Activated CD8-positive, alpha-beta T cell treated with anti-CD3 and anti-CD28 coated beads for 36 hours (primary cell): Measurements from ENCODE around the gene REXO1. TPM values are rescaled to one million over a fixed set of nuclear protein-coding genes. Genes with fewer than 3 reads are reported as not detected.

Experiments used
- ATAC-seq: fragments of 200-7000 bp; cut with Tn5 transposase; one replicate; pipeline ENCODE4 v1.10.0; 2021; ENCODE audit warnings: mild to moderate bottlenecking, moderate library complexity
- CTCF ChIA-PET: fragments of 350-600 bp; sonication (Branson Sonifier 250); formaldehyde crosslinking; loops from one replicate; lab custom pipeline; 2021; ENCODE audit warnings: antibody characterized with exemption; lab: Charles Lee
- POLR2A ChIA-PET: fragments of 350-600 bp; sonication (Branson Sonifier 250); formaldehyde crosslinking; loops from one replicate; lab custom pipeline; 2021; ENCODE audit warnings: antibody characterized with exemption; lab: Charles Lee
- DNase-seq: peaks from one replicate; pipeline ENCODE4 v3.0.0-alpha.2; 2020
- H3K27ac Mint-ChIP-seq: one replicate; pipeline ENCODE4 v1.8.0; 2021; ENCODE audit warnings: mild to moderate bottlenecking, mixed read lengths
- H3K27me3 Mint-ChIP-seq: one replicate; pipeline ENCODE4 v1.8.0; 2021; ENCODE audit warnings: mixed read lengths
- H3K36me3 Mint-ChIP-seq: one replicate; pipeline ENCODE4 v1.8.0; 2021; ENCODE audit warnings: low read depth, mixed read lengths
- H3K4me1 Mint-ChIP-seq: one replicate; pipeline ENCODE4 v1.8.0; 2021; ENCODE audit warnings: low read depth, mixed read lengths
- H3K4me3 Mint-ChIP-seq: one replicate; pipeline ENCODE4 v1.8.0; 2021; ENCODE audit warnings: mild to moderate bottlenecking, moderate library complexity, mixed read lengths
- H3K9me3 Mint-ChIP-seq: one replicate; pipeline ENCODE4 v1.8.0; 2021; ENCODE audit warnings: mixed read lengths
- CTCF ChIP-seq: fragments of 200-600 bp; IDR thresholded peaks from one replicate; pipeline ENCODE4 v1.8.0; 2022; ENCODE audit warnings: antibody characterized with exemption, mild to moderate bottlenecking
- intact Hi-C: fragments of 100-400 bp; cut with micrococcal nuclease; formaldehyde crosslinking; loops from one replicate; pipeline ENCODE4 v1.10.0; 2022
- total RNA-seq, 2 experiments: library from RNA; stranded (reverse); gene quantifications; one replicate each; pipeline ENCODE4 v1.2.3, GENCODE V29; 2021

Gene REXO1
- total RNA-seq, 2 experiments from 2014 or later: 43.4 to 46.8 TPM

GRCh38 chr19:1775951-1776605, 72.2 kb downstream of the REXO1 start:
- DNase-seq (no peak), ATAC-seq (no peak)
- Mint-ChIP-seq H3K36me3 (no peaks in the 10 kb centered on the region), H3K27me3 (peaks cover 59% of the 10 kb centered on the region), H3K4me3 (no peak overlapping the region), H3K9me3 (peaks cover 4% of the 10 kb centered on the region), H3K27ac (no peak overlapping the region), H3K4me1 (peaks cover 2% of the 10 kb centered on the region)
- no peak for TF ChIP-seq CTCF
- ChIA-PET POLR2A (no interaction called here), CTCF (interaction anchor here (1.5 kb wide), 1 partner anchor 73 kb away, joined by 4 read pairs; the partner anchor contains the start of gene REXO1)
- intact Hi-C loops: no loop called here

- peaks cover 58% of the 10 kb centered on the region for H3K27me3 Mint-ChIP-seq
- POLR2A ChIA-PET: no interaction called here
These were observed 73.1 kb downstream of the REXO1 start for GRCh38 chr19:1774989-1775772.

GRCh38 chr19:1773184-1773583, 75.1 kb downstream of the REXO1 start:
- Mint-ChIP-seq H3K9me3 (peaks cover 14% of the 10 kb centered on the region), H3K27ac (no peak overlapping the region), H3K27me3 (peaks cover 57% of the 10 kb centered on the region), H3K4me3 (no peak overlapping the region), H3K4me1 (no peaks in the 10 kb centered on the region), H3K36me3 (peaks cover 4% of the 10 kb centered on the region)
- POLR2A ChIA-PET: interaction anchor here (0.8 kb wide), 1 partner anchor 12 kb away, joined by 3 read pairs; no protein-coding TSS in a partner anchor
- ATAC-seq (no peak), DNase-seq (no peak)
- TF ChIP-seq CTCF: no peak
- intact Hi-C loops: no loop called here
- CTCF ChIA-PET: interaction anchor here (1.2 kb wide), 1 partner anchor 8 kb away, joined by 4 read pairs; no protein-coding TSS in a partner anchor

More at GRCh38 chr19:1774989-1775772, 73.1 kb downstream of the REXO1 start:
- Mint-ChIP-seq H3K4me3 (no peak overlapping the region), H3K9me3 (peaks cover 13% of the 10 kb centered on the region), H3K27ac (no peak overlapping the region), H3K4me1 (peaks cover 2% of the 10 kb centered on the region), H3K36me3 (peaks cover 4% of the 10 kb centered on the region)
- peak; percentile 74 for TF ChIP-seq CTCF
- peak; percentile 53 for ATAC-seq
- intact Hi-C loops: no loop called here
- DNase-seq: peak; percentile 37
- CTCF ChIA-PET: interaction anchor here (1.0 to 1.5 kb wide), 2 partner anchors 51 to 74 kb away, joined by 3 to 4 read pairs; partner anchors contain the start of gene REXO1

- H3K36me3 Mint-ChIP-seq: peaks cover 4% of the 10 kb centered on the region
- peaks cover 14% of the 10 kb centered on the region for H3K9me3 Mint-ChIP-seq
- POLR2A ChIA-PET: interaction anchor here (1.1 kb wide), 1 partner anchor 252 kb away, joined by 3 read pairs; no protein-coding TSS in a partner anchor
- no peak overlapping the region for H3K4me3 Mint-ChIP-seq
- H3K27me3 Mint-ChIP-seq: peaks cover 57% of the 10 kb centered on the region
- no peak for TF ChIP-seq CTCF
- CTCF ChIA-PET: interaction anchor here (0.9 to 3.0 kb wide), 12 partner anchors 10 to 225 kb away, joined by 3 to 26 read pairs (median 4); no protein-coding TSS in a partner anchor
- DNase-seq (no peak), ATAC-seq (no peak)
- H3K4me1 Mint-ChIP-seq: no peaks in the 10 kb centered on the region
- no peak overlapping the region for H3K27ac Mint-ChIP-seq
- intact Hi-C loops: no loop called here
These were observed 77.3 kb downstream of the REXO1 start for GRCh38 chr19:1770866-1771576.
